Esophagus mucosa (tissue), 1 donor: Measurements from ENCODE around the gene COMMD4. TPM values are rescaled to one million over a fixed set of nuclear protein-coding genes. Genes with fewer than 3 reads are reported as not detected.
"Not testable (repeated sequence)": the region's sequence is repeated elsewhere in the genome, so short reads cannot be mapped to it uniquely, and the experiment has no call there.

Experiments used
- ATAC-seq: fragments of 200-7000 bp; cut with Tn5 transposase; one replicate; pipeline ENCODE4 v1.9.1; 2020
- total RNA-seq: library from RNA; stranded (reverse); gene quantifications from one replicate; pipeline ENCODE4 v1.2.4, GENCODE V29; 2023
- donor health status: DM: yes; HTN: yes; CAD: no.

The COMMD4 gene
- total RNA-seq, 1 donor from 2014 or later, result 40.1 TPM

DNA sequence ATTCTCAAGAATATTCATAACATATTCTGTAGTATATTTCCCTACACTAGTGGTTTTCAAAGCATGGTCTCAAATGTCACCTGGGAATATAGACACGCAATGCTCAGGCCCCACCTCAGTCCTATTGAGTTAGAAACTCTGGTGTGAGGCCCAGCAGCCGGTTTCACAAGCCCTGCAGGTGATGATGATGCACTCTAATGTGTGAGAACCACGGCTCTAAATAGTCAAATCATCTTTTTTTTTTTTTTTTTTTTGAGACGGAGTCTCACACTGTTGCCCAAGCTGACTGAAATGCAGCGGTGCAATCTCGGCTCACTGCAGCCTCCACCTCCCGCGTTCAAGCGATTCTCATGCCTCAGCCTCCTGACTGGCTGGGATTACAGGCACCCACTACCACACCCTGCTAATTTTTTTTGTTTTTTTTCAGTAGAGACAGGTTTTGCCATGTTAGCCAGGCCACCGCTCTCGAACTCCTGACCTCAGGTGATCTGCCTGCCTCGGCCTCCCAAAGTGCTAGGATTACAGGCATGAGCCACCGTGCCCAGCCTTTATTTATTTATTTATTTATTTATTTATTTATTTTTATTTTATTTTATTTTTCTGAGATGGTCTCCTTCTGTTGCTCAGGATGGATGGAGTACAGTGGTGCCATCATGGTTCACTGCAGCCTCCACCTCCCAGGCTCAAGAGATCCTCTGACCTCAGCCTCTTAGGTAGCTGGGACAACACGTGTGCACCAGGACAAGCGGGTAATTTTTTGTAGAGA, 2.0 kb upstream of the COMMD4 start:
- not testable (repeated sequence) for ATAC-seq

DNA sequence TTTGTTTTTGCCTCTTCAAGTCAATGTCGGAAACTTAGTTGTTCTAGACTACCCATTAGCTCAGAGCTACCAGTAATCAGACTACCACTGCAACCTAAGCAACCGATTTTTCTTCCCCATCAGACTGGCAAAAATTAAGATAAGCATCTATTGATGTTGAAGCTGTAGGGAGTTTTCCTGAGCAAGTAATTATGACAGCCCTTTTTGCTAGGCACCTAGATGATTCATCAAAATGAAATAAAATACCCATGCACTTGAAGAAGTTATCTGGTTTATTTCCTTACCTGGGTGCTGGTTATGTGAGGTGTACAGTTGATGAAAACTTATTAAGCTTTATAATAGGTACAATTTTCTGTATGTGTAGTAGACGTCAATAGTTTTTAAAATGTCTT, 554 bp upstream of the COMMD4 start:
- ATAC-seq, result no peak

- ATAC-seq, result no peak
Measured at GRCh38 chr15:75338661-75339240, 2.9 kb downstream of the COMMD4 start.

GRCh38 chr15:75339531-75340240, 3.8 kb downstream of the COMMD4 start:
- ATAC-seq, result no peak

DNA sequence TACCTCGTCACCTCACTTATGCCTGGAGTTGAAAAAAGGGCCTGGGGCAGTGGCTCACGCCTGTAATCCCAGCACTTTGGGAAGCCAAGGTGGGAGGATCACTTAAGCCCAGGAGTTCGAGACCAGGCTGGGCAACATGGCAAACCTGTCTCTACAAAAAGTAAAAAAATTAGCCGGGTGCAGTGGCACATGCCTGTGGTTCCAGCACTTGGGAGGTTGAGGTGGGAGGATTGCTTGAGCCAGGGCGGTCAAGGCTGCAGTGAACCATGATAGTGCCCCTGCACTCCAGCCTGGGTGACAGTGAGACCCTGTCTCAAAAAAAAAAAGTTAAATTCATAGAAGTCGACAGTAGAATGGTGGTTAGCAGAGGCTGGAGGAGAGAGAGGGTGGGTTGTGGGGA, 6.4 kb downstream of the COMMD4 start:
- ATAC-seq, result no peak

GRCh38 chr15:75343953-75344352, 8.1 kb downstream of the COMMD4 start:
- not testable (repeated sequence) for ATAC-seq

GRCh38 chr15:75346796-75347221, 10.9 kb downstream of the COMMD4 start, which contains the start of gene NEIL1:
TSS of gene NEIL1 (plus strand) at chr15:75347039. CDS start at chr15:75348906, 1,867 bp downstream.
- no peak for ATAC-seq

GRCh38 chr15:75347222-75348033, 11.6 kb downstream of the COMMD4 start:
- ATAC-seq, result peak; percentile 54

DNA sequence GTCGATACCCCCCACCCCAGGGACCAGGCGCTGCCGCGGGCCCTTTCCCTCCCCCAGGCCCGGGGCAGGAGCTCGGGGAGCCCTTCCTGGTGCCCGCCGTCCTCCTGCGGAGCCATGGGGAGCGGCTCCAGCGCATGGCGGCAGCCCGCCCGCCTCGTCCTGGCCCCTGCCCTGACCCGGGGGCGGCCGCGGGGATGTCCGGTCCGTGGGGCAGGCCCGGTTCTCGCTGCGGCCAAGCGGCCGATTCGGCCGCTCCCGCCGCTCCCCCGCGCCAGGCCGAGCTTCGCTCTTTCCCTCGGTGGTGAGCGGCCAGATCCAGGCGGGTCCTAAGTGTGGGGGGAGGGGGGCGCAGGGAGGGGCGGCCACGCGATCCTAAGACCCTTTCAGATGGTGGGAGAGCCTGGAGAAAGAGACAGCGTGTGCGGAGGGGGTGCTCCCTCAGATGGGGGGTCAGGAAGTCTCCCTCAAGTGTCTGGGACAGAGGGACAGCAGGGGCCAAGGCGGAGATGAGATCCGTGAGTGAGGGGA, 12.2 kb downstream of the COMMD4 start:
- ATAC-seq, result peak; percentile 34

- ATAC-seq, result peak; percentile 26
Measured at GRCh38 chr15:75348562-75349350, 12.9 kb downstream of the COMMD4 start.

DNA sequence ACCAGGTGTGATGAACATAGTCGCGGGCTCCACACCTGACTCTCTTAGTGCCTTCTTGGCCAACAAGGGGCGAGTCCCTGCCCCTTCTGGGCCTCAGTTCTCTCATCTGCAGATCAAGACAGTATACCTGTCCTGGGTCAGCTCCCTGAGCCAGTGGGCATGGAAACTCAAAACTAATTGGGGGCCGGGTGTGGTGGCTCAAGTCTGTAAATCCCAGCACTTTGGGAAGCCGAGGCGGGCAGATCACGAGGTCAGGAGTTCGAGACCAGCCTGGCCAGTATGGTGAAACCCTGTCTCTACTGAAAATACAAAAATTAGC, 13.4 kb downstream of the COMMD4 start:
- peak; percentile 1 for ATAC-seq

GRCh38 chr15:75349851-75350588, 14.2 kb downstream of the COMMD4 start:
- peak; percentile 35 for ATAC-seq

- no peak for ATAC-seq
Measured at GRCh38 chr15:75350601-75351361, 14.9 kb downstream of the COMMD4 start.

DNA sequence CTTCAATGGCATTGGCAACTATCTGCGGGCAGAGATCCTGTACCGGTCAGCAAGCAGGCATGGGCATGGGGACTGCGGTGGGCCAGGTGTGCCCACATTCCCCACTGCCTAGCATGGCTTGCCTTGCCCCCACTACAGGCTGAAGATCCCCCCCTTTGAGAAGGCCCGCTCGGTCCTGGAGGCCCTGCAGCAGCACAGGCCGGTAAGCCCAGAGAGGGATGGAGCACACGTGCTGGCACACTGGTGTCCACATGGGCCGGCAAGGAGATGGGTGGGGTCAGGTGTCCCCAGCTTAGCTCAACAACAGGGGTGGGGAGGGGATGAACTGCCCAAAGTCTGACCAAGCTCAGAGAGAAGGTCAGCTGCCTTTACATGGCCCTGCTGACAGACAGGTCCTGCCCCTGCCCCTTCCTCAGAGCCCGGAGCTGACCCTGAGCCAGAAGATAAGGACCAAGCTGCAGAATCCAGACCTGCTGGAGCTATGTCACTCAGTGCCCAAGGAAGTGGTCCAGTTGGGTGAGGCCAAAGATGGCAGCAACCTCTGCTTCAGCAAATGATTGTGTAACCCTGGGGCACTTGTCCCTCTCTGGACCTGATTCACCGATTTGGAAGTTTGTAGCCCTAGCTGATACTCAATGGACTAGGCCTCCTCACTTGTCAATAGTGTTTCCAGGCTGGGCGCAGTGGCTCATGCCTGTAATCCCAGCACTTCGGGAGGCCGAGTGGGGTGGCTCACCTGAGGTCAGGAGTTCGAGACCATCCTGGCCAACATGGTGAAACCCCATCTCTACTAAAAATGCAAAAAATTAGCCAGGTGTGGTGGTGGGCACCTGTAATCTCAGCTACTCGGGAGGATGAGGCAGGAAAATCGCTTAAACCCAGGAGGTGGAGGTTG, 16.6 kb downstream of the COMMD4 start:
- no peak for ATAC-seq

DNA sequence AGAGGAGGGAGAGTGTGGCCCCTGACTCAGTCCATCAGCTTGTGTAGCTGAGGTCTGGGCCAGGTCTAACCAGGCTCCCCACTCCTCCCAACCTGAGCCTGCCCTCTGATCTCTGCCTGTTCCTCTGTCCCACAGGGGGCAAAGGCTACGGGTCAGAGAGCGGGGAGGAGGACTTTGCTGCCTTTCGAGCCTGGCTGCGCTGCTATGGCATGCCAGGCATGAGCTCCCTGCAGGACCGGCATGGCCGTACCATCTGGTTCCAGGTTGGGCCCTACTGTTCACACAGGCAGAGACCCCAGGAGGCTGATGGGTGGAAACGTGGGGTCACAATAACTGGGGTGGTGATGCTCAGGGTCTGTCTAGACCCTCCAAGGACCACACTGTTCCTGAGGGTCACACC, 17.7 kb downstream of the COMMD4 start:
- ATAC-seq, result no peak

- no peak for ATAC-seq
Measured at GRCh38 chr15:75354454-75354853, 18.6 kb downstream of the COMMD4 start.

- no peak for ATAC-seq
Measured at GRCh38 chr15:75355369-75355768, 19.5 kb downstream of the COMMD4 start.

GRCh38 chr15:75356006-75356405, 20.1 kb downstream of the COMMD4 start:
- no peak for ATAC-seq

DNA sequence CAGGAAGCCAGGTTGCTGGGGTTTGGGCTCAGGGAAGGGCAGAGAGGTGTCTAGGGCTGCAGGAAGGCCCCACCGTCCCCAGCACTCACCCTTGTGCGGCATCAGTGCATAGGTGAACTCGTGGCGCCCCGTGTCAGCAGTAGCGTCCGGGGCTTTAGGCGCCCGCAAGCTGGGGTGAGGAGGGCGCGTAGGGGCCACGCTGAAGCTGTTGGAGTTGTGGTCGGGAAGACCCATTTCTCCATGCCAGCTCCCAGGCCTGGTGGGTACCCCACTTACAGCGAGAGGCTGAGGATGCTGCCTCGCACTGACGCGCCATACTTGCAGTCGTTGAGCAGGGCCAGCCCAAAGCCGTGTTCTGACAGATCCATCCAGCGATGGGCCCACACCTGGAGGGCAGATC, 20.7 kb downstream of the COMMD4 start:
- no peak for ATAC-seq
